Psoas muscle (tissue), 8 donors: ENCODE data around the gene TBC1D22A. TPM values are rescaled to one million over a fixed set of nuclear protein-coding genes. Genes with fewer than 3 reads are reported as not detected.

Experiments used
- ATAC-seq, 4 donors: fragments of 200-7000 bp; cut with Tn5 transposase; one replicate each; pipeline ENCODE4 v1.9.1; 2020; ENCODE audit warnings: moderate library complexity in 3 of 4, mild to moderate bottlenecking in 2 of 4
- DNase-seq, 2 donors: peaks; one replicate each; pipeline ENCODE4 v3.0.0-alpha.2; 2020
- H3K27ac ChIP-seq: fragments of 200-600 bp; one replicate; pipeline ENCODE4 v1.8.0; 2022
- H3K27me3 ChIP-seq, 3 donors: fragments of 200-600 bp in 1 of 3; one replicate each; pipeline versions ENCODE4 v1.6.1 to v1.8.0; 2013 to 2022; ENCODE audit warnings: low read length in 2 of 3, mild to moderate bottlenecking in 2 of 3, moderate library complexity in 1 of 3; ENCODE audit not compliant: insufficient read depth in 3 of 3
- H3K36me3 ChIP-seq, 2 donors: fragments of 200-600 bp in 1 of 2; one replicate each; pipeline versions ENCODE4 v1.6.1 to v1.8.0; 2013 to 2022; ENCODE audit warnings: low read depth in 1 of 2, mild to moderate bottlenecking in 1 of 2, moderate library complexity in 1 of 2; ENCODE audit not compliant: insufficient read depth in 1 of 2
- H3K4me1 ChIP-seq: fragments of 200-600 bp; one replicate; pipeline ENCODE4 v1.8.0; 2022
- H3K4me3 ChIP-seq: fragments of 200-600 bp; one replicate; pipeline ENCODE4 v1.8.0; 2022; ENCODE audit warnings: mild to moderate bottlenecking
- H3K9me3 ChIP-seq: fragments of 200-600 bp; one replicate; pipeline ENCODE4 v1.8.0; 2022
- CTCF ChIP-seq: fragments of 200-600 bp; IDR thresholded peaks from one replicate; pipeline ENCODE4 v1.8.0; 2022; ENCODE audit warnings: antibody characterized with exemption
- WGBS, 3 donors: extraction: QIAGEN DNeasy Blood & Tissue Kit; methylation state at CpG; one replicate each; pipeline versions ENCODE4 v1.1.6 to v1.1.7; 2013; 5-methylcytosine and 5-hydroxymethylcytosine counted together
- intact Hi-C, 2 donors: fragments of 100-400 bp; cut with DNase I; formaldehyde crosslinking; loops; one replicate each; pipeline versions ENCODE4 v1.11.0 to v1.14.2; 2022
- polyA plus RNA-seq, 3 donors: library from polyadenylated mRNA; stranded (reverse); fragments of 200-250 nt; gene quantifications; one replicate each; pipeline ENCODE4 v1.2.3, GENCODE V29; 2013
- total RNA-seq, 4 donors: library from RNA; stranded (reverse); fragmentation: NEBNext Ultra II Directional in 2 of 4; extraction: Animal tissue kit (Norgen Biotek cat#: 25700) in 2 of 4; gene quantifications; one replicate each; pipeline versions ENCODE4 v1.2.1 to v1.2.4, GENCODE V29; 2021 to 2023
- donor health status: healthy with polysubstance abuse.
- donor health status: DM: no; HTN: no; CAD: no; lungs with moderate emphysema.
- donor health status: Bipolar disorder and iron deficiency.
- donor health status: healthy.
- donor health status: DM: yes; HTN: yes; CAD: no.
- donor health status: DM: no; HTN: no; CAD: no.
- donor health status: DM: no; HTN: no; CAD: no.
- donor health status: DM: yes; HTN: yes; CAD: no.

The TBC1D22A gene
- total and polyA plus RNA-seq, 7 donors = 11.7 to 25.0 (median 18.9) TPM

- intact Hi-C loops = no loop called here
- peaks cover 5% of the 10 kb centered on the region for H3K4me1 ChIP-seq
- 77 to 82% (median 80%) methylated on average over 15 of the region's 15 CpGs for WGBS, 3 donors
- H3K27me3 ChIP-seq = no peaks in the 10 kb centered on the region
- TF ChIP-seq CTCF = no peak
- no peaks in the 10 kb centered on the region for H3K9me3 ChIP-seq
- peak in 1 of 2 donors; percentile 34 for DNase-seq
- H3K27ac ChIP-seq = no peak overlapping the region
- H3K4me3 ChIP-seq = no peak overlapping the region
- no peak for ATAC-seq
- no peaks in the 10 kb centered on the region for H3K36me3 ChIP-seq
Measured at GRCh38 chr22:47160781-47161520, 398.5 kb downstream of the TBC1D22A start.

GRCh38 chr22:47161631-47162030 lies 399.2 kb downstream of the TBC1D22A start:
- no peaks in the 10 kb centered on the region for H3K36me3 ChIP-seq
- TF ChIP-seq CTCF = no peak
- no peak overlapping the region for H3K27ac ChIP-seq
- H3K27me3 ChIP-seq = no peaks in the 10 kb centered on the region
- H3K9me3 ChIP-seq = no peaks in the 10 kb centered on the region
- DNase-seq (peak in 1 of 2 donors; percentile 44), ATAC-seq (peak in 1 of 4 donors; percentile 28)
- peaks cover 5% of the 10 kb centered on the region for H3K4me1 ChIP-seq
- H3K4me3 ChIP-seq = no peak overlapping the region
- intact Hi-C loops = loop anchor here in 1 of 2 donors (1.0 kb wide), 1 partner anchor 9 kb away; no protein-coding TSS in a partner anchor
- 43 to 58% (median 57%) methylated on average over 17 of the region's 17 CpGs for WGBS, 3 donors

GRCh38 chr22:47162865-47163264 lies 400.4 kb downstream of the TBC1D22A start:
- Histone ChIP-seq H3K4me1 (peaks cover 5% of the 10 kb centered on the region), H3K27me3 (no peaks in the 10 kb centered on the region), H3K4me3 (no peak overlapping the region), H3K27ac (no peak overlapping the region), H3K36me3 (peaks cover 0 to 2% of the 10 kb centered on the region in 2 donors), H3K9me3 (no peaks in the 10 kb centered on the region)
- intact Hi-C loops = loop anchor here in 1 of 2 donors (1.0 kb wide), 1 partner anchor 11 kb away; no protein-coding TSS in a partner anchor
- peak in 1 of 2 donors; percentile 29 for DNase-seq
- WGBS, 3 donors = 77 to 94% (median 90%) methylated on average over 10 of the region's 10 CpGs
- ATAC-seq = no peak
- TF ChIP-seq CTCF = no peak

- ATAC-seq (no peak), DNase-seq (peak in 1 of 2 donors; percentile 15)
- intact Hi-C loops = no loop called here
- Histone ChIP-seq H3K9me3 (no peaks in the 10 kb centered on the region), H3K36me3 (peaks cover 0 to 2% of the 10 kb centered on the region in 2 donors), H3K4me1 (peaks cover 5% of the 10 kb centered on the region), H3K27ac (no peak overlapping the region), H3K27me3 (no peaks in the 10 kb centered on the region), H3K4me3 (no peak overlapping the region)
- 91 to 96% (median 92%) methylated on average over 10 of the region's 10 CpGs for WGBS, 3 donors
- TF ChIP-seq CTCF = no peak
Measured at GRCh38 chr22:47163481-47163855, 401.0 kb downstream of the TBC1D22A start.
